ENCODE data around the gene CASP6. TPM values are rescaled to one million over a fixed set of nuclear protein-coding genes. Genes with fewer than 3 reads are reported as not detected.

The CASP6 gene
- total RNA-seq (10 to 100 TPM; 18.2 to 41.3 (median 26.8) TPM), polyA plus RNA-seq (100 to 1,000 TPM in 1 of 3 donors, 10 to 100 TPM in 2; 63.6 to 101 (median 87.1) TPM)

DNA sequence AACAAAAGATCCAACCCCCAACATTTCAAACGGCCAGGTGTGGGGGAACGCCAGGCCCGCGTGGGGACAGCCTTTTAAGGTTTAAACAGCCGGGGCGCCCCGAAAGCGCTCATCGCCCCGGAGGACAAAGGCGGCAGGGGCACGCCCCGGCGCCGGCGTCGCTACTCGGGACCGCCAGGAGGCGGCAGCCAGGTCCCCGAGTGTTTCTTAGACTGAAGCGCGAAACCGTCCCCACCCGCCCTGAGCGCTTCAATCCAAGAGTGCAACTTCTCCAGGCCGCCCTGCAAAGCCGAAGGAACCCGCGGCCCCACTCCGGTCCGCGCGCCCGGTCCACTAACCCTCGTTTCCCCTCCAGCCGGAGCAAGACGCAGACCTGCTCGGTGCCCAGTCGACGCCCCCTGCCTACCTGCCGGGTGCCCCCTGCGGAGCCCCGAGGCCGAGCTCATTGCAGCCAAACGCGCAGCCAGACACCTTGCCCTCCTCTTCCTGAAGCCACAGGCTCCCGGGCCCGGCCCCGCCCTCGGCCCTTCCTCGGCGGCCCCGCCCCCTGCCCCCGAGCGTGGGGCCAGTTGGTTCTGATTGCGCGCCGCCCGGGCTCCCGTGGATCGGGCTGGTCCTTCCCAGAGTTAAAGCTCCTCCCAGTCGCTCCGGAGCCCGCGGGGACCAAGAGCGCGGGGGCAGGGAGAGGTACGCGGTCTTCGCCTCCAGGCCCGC, at the start of gene CASP6:
CASP6 (minus strand) TSS at position 496 of the 714 bp plus-strand sequence; CDS start at position 446, 50 bp downstream.
- TF ChIP-seq POLR2A (IDR thresholded peaks at IDR 0.05) (peak in 1 of 2 donors; percentile 55), EP300 (IDR thresholded peaks at IDR 0.05) (no peak), POLR2AphosphoS5 (IDR thresholded peaks at IDR 0.05) (peak; percentile 54 to 83 (median 78))
- TF ChIP-seq, protein P1, sequence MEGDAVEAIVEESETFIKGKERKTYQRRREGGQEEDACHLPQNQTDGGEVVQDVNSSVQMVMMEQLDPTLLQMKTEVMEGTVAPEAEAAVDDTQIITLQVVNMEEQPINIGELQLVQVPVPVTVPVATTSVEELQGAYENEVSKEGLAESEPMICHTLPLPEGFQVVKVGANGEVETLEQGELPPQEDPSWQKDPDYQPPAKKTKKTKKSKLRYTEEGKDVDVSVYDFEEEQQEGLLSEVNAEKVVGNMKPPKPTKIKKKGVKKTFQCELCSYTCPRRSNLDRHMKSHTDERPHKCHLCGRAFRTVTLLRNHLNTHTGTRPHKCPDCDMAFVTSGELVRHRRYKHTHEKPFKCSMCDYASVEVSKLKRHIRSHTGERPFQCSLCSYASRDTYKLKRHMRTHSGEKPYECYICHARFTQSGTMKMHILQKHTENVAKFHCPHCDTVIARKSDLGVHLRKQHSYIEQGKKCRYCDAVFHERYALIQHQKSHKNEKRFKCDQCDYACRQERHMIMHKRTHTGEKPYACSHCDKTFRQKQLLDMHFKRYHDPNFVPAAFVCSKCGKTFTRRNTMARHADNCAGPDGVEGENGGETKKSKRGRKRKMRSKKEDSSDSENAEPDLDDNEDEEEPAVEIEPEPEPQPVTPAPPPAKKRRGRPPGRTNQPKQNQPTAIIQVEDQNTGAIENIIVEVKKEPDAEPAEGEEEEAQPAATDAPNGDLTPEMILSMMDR (IDR thresholded peaks at IDR 0.05), result peak; percentile 35 to 78 (median 70)
- peaks cover 0 to under 1% (median 0%) of the 10 kb centered on the region in 4 donors for H3K36me3 ChIP-seq
- peak within 1 kb of the TSS; percentile 85 to 90 (median 89) for H3K27ac ChIP-seq
- 1% methylated on average over 72 of the region's 72 CpGs for WGBS, 2 donors
- peaks cover 0 to 20% (median 16%) of the 10 kb centered on the region in 4 donors for H3K4me1 ChIP-seq
- peak; percentile 91 for DNase-seq
- peak within 1 kb of the TSS; percentile 61 to 86 (median 74) for H3K4me3 ChIP-seq
- H3K9me3 ChIP-seq, result no peaks in the 10 kb centered on the region
- intact Hi-C loops (cut with DNase I), result loop anchor here (1.0 to 10.0 kb wide), 4 partner anchors 28 to 271 kb away; partner anchors contain the start of genes GAR1, MCUB, PLA2G12A and SEC24B
- H3K27me3 ChIP-seq, result no peaks in the 10 kb centered on the region

DNA sequence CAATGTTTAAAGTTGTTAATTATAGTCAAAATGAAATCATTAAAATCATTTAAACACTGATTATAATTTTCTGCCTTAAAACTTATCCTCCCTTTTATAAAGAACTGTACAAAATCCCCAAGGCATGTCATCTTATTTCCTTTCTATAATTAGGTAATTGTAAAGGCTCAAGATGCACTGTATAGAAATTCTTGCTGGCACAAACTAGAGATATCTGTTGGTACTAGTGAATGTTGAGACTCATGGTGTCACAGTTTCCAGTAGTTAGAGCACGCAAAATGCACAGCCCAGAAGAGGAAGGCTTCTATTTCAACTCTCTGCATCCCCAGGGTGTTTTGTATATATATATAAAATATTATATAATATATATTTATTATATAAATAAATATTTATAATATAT, 49.3 kb upstream of the CASP6 start:
- 0 to 65% methylated on average over 1 of the region's 1 CpG for WGBS, 2 donors
- no peaks in the 10 kb centered on the region for H3K9me3 ChIP-seq
- H3K4me1 ChIP-seq, result no peaks in the 10 kb centered on the region
- no peaks in the 10 kb centered on the region for H3K27me3 ChIP-seq
- intact Hi-C loops (cut with DNase I), result no loop called here
- H3K27ac ChIP-seq, result no peak overlapping the region
- H3K4me3 ChIP-seq, result no peak overlapping the region
- H3K36me3 ChIP-seq, result no peaks in the 10 kb centered on the region
- no peak for DNase-seq
- TF ChIP-seq EP300 (IDR thresholded peaks at IDR 0.05), result no peak
- TF ChIP-seq POLR2A (IDR thresholded peaks at IDR 0.05), result no peak
- TF ChIP-seq POLR2AphosphoS5 (IDR thresholded peaks at IDR 0.05), result no peak
- TF ChIP-seq, protein P1 (IDR thresholded peaks at IDR 0.05), result no peak

DNA sequence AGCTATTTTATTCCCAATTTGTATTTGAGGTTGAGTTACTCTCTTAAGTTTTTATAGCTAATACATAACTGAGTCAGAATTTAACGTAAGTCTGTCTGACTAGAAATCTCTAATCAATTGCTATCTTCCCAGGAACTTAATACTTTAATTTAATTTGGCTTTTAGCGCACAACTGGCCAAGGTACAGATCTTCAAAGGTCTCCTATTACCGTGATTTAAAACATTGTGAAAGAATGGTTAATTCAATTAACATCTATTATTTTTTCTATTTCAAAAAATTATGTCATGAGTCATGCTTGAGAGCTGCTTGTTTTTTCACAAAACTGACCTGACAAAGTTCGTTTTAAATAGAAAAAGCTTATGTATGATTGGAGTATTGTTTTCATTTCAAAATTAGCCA, 48.6 kb upstream of the CASP6 start:
- Histone ChIP-seq H3K27ac (no peak overlapping the region), H3K9me3 (no peaks in the 10 kb centered on the region), H3K36me3 (no peaks in the 10 kb centered on the region), H3K4me1 (no peaks in the 10 kb centered on the region), H3K27me3 (no peaks in the 10 kb centered on the region), H3K4me3 (no peak overlapping the region)
- TF ChIP-seq, protein P1 (IDR thresholded peaks at IDR 0.05), result no peak
- TF ChIP-seq POLR2A (IDR thresholded peaks at IDR 0.05) (no peak), POLR2AphosphoS5 (IDR thresholded peaks at IDR 0.05) (no peak), EP300 (IDR thresholded peaks at IDR 0.05) (no peak)
- intact Hi-C loops (cut with DNase I), result no loop called here
- WGBS, 2 donors, result 93% methylated on average over 4 of the region's 4 CpGs
- DNase-seq, result no peak

DNA sequence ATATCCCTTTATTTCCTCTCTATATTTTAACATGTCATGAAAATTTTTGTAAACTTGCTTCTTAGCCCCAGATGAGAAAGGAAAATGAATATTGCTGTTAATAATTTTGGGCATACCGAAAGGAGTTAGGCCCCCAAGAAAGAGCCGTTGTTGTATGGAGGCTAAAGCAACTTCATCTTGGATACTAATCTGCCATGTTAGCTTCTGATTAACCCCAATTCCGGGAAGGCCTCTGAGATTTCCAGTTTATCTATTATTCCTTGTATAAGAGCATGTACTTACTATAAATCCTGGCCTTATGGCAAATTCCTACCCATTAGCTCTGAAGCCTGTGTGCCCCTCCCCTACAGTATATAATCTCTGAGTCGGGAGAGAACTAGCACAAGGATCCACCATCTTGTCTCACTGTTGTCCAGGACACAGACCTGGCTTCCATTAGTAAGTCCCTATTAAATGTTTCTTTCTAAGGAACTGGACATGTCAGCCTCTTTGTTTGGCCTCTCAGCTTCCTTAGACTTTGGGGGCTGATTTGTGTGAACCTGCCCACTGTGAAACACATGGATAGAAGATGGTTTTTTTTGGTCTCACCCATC, 47.5 kb upstream of the CASP6 start:
- Histone ChIP-seq H3K27me3 (no peaks in the 10 kb centered on the region), H3K4me1 (no peaks in the 10 kb centered on the region), H3K27ac (no peak overlapping the region), H3K36me3 (no peaks in the 10 kb centered on the region), H3K9me3 (no peaks in the 10 kb centered on the region), H3K4me3 (no peak overlapping the region)
- TF ChIP-seq EP300 (IDR thresholded peaks at IDR 0.05) (no peak), POLR2A (IDR thresholded peaks at IDR 0.05) (no peak), POLR2AphosphoS5 (IDR thresholded peaks at IDR 0.05) (no peak)
- TF ChIP-seq, protein P1 (IDR thresholded peaks at IDR 0.05), result no peak
- intact Hi-C loops (cut with DNase I), result no loop called here
- WGBS, 2 donors, result 95% methylated on average over 4 of the region's 4 CpGs
- DNase-seq, result no peak
